ENCODE measurements around the gene GP5.

Gene GP5

GRCh38 chr3:194399166-194399565 is at the start of gene GP5:
GP5 (minus strand) TSS chr3:194399266; CDS start chr3:194398282, 984 bp downstream.
- DNase-seq, result no peak

GRCh38 chr3:194447657-194448056 is 48.6 kb upstream of the GP5 start:
- no peak for DNase-seq

- DNase-seq, result no peak
These were observed 48.1 kb upstream of the GP5 start for GRCh38 chr3:194447161-194447560.

- DNase-seq, result no peak
These were observed 47.7 kb upstream of the GP5 start for GRCh38 chr3:194446754-194447153.

DNA sequence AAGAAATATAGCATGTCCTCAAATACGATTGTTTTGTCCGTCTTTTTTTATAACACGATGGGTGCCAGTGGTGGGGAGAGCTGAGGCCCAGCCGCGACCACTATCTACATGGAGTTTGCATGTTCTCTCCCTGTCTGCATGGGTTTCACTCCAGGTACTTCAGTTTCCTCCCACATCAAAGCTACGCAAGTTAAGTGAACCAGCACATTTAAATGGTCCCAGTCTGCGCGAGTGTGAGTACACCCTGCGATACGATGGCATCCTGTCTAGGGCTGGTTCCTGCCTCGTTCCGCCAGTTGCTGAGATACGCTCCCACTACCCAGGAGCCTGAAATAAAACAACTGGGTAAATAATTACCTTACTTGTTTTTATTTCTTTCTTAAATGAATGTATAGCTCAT is 47.1 kb upstream of the GP5 start:
- no peak for DNase-seq

- DNase-seq, result no peak
These were observed 44.8 kb upstream of the GP5 start for GRCh38 chr3:194443901-194444300.

DNA sequence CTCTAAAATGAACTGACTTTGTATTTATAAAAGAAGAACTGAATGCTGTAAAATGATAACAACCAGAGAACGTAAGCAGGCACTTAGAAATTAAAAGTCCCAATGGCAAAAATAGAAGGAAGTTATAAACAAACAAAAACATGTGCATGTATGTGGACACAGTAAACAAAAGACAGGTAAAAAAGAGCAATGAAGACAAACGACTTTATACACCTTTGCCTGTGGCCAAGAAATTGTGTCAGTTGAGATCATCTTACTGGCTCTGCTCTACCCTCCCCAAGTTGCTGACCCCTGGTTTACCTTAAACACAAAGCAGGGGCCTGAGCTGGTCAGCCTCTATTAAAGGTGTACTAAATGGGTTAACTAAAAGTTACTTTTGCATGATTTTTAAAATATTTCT is 41.7 kb upstream of the GP5 start:
- no peak for DNase-seq

GRCh38 chr3:194439881-194440550 is 41.0 kb upstream of the GP5 start:
- no peak for DNase-seq

DNA sequence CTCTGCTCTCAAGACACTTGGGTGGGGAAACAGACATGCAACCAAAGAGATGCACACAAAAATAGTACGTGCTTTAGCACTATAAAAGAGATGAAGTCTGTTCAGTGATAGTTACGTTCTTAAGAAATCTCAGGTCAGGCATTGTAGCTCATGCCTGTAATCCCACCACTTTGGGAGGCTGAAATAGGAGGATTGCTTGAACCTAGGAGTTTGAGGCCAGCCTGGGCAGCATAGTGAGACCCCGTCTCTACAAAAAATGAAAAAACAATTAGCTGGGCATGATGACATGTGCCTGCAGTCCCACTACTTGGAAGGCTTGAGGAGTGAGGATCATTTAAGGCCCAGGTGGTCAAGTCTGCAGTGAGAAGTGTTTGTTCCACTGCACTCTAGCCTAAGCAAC is 35.4 kb upstream of the GP5 start:
- DNase-seq, result no peak

DNA sequence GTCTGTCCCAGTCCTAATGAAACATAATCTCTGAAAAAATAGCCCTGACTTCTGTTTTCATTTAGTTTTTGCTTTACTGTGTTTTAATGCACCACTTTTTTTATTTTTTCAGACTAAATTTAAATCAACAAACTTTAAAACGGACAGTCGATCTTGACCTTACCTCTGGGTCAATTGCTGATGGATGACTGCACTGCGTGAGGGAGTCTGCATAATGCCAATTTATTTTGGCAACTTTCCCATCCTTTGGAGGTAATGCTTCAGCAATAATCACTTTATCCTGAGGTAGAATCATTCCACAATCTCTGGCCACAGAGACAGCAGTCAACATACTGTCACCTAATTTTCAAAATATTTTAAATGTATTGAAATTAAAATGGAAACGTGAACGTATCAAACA is 32.5 kb upstream of the GP5 start:
- DNase-seq, result no peak

DNA sequence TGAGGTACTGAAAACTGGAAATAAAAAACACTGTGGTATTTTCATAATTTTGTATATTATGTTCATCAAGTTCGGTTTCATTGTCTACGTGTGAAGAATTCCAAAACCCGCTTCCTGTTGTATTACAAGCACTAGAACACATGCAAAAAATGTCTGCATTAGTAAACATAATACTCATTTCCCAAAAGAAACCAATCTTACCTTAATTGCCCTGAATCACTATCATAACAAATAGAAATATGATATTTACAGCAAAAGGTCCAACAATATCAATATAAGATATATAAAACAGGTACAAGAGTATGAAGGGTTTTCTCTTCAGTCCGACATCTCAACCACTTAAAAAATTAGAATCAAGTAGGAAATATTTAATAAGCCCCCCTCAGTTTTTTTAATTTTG is 26.3 kb upstream of the GP5 start:
- DNase-seq, result no peak

- DNase-seq, result no peak
These were observed 25.9 kb upstream of the GP5 start for GRCh38 chr3:194424953-194425352.

GRCh38 chr3:194424373-194424772 is 25.3 kb upstream of the GP5 start:
- no peak for DNase-seq

DNA sequence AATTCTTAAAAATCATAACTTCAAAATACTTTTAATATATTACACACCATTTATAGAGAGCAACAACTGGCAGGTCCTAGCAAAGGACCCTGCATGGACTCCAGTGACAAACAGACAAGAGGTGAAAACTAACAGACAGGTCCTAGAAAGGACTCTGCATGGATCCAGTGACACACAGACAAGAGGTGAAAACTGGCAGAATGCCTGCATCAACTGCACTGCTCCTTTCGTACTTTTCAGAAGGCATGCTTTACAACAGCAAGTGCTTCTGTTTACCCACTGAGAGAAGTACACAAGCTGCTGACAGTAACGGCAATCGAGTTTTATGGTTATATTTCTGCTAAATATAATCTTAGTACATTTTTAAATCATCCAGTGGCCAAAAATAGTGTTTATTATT is 24.3 kb upstream of the GP5 start:
- no peak for DNase-seq

GRCh38 chr3:194422188-194422587 is 23.1 kb upstream of the GP5 start:
- DNase-seq, result no peak

DNA sequence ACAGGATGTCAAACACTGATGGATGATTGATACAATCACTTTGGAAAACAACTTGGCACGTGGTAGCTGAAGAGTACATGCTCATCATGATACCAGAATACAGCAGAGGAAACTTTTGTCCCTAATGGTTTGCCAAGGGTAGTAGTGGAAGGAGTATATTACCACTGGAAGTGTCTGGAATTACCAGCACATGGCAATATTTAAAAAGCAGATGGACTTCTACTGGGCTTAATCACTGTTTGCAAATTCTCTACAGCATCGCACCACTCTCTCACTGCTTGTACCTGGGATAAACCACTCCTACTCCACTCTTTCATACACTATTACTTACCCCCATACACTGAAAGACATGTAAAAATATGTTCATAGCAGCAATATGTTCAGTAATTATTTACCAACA is 19.6 kb upstream of the GP5 start:
- DNase-seq, result no peak

DNA sequence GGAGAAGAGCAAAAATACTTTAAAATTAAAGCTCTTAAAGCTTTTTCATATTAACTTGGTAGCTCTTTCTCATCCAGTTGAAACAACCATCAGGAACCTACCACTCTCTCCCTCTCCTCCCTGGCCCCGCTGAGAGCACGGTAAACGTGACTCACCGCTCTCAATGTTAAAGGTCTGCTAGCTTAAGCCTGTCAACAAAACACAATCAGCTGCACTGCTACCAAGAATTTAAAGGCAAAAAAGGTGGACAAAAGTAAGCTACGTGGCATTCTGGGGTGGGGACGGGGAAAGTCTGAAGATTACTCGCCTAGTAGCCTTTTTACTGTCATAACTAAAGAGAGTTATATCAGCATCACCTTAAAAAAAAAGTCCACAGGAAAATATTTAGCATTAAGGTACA is 8.4 kb upstream of the GP5 start:
- DNase-seq, result no peak

GRCh38 chr3:194405766-194406165 is 6.7 kb upstream of the GP5 start:
- DNase-seq, result no peak

DNA sequence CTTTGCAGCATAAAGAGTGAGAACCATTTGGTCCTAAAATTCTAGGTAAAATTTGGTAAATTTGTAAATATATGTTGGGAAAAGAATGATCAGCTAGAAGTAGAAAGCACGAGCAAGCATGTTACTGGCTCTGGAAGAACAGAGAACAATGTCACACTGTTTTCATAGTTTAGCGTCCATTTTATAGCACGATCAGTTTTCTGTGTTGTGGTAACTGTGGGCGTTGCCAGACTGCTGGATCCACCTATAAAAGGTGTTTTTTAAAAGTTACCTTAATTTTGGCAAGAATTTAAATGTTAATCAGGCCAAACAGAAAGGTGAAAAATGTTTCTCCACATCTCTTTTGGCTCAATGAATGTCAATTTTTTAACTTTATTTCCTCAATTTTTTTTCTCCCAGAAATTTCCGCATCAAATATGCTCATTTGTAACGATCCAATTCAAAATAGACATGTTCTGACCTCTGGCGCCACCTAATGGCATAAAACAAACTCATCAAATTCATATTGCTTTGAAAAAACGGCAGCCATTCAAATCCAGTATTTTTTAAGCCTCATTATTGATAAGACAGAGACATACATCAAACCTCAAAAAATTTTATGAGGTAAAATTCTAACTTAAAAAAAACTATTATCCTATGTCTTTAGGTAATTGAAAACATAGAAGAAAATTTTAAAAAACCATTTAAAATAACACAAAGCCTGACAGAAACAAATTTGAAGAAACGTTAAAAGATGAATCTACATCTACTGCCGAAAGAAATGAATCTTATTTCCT is 5.5 kb upstream of the GP5 start:
- DNase-seq, result peak; percentile 49

- no peak for DNase-seq
These were observed 2.8 kb upstream of the GP5 start for GRCh38 chr3:194401868-194402329.

- no peak for DNase-seq
These were observed 2.3 kb upstream of the GP5 start for GRCh38 chr3:194401346-194401745.

GRCh38 chr3:194399874-194400411 is 877 bp upstream of the GP5 start:
- DNase-seq, result no peak

- DNase-seq, result no peak
These were observed 1.2 kb downstream of the GP5 start for GRCh38 chr3:194397757-194398312.

All from inflammatory macrophage treated with lipopolysaccharide for 4 hours (primary cell).